ENCODE data around the gene GSTM1. TPM values are rescaled to one million over a fixed set of nuclear protein-coding genes. Genes with fewer than 3 reads are reported as not detected.
"Not testable (repeated sequence)": the region's sequence is repeated elsewhere in the genome, so short reads cannot be mapped to it uniquely, and the experiment has no call there.

The GSTM1 gene
- total RNA-seq, 1 donor from 2014 or later, result 37.3 TPM

DNA sequence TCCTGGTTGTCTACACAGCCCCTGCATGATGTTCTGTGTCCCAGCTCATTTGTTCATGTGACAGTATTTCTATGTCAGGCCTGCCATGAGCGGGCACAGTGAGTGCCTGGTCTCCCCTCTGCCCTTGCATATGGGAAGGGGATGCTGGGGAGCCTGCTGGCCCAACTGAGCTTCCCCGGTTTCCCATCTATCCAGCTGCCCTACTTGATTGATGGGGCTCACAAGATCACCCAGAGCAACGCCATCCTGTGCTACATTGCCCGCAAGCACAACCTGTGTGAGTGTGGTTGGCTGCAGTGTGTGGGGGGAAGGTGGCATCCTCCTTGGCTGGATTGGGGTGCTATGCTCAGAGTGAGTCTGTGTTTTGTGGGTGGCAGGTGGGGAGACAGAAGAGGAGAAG is 30.2 kb upstream of the GSTM1 start:
- Mint-ChIP-seq H3K9me3 (no peaks in the 10 kb centered on the region), H3K36me3 (no peaks in the 10 kb centered on the region), H3K4me1 (ENCODE audit: unreplicated experiment) (peaks cover 38% of the 10 kb centered on the region), H3K27me3 (peaks cover 6% of the 10 kb centered on the region), H3K4me3 (peak overlapping the region; percentile 97), H3K27ac (no peak overlapping the region)
- no peak for DNase-seq (ENCODE audit: extremely low spot score, unreplicated experiment)
- TF ChIP-seq, protein P1, sequence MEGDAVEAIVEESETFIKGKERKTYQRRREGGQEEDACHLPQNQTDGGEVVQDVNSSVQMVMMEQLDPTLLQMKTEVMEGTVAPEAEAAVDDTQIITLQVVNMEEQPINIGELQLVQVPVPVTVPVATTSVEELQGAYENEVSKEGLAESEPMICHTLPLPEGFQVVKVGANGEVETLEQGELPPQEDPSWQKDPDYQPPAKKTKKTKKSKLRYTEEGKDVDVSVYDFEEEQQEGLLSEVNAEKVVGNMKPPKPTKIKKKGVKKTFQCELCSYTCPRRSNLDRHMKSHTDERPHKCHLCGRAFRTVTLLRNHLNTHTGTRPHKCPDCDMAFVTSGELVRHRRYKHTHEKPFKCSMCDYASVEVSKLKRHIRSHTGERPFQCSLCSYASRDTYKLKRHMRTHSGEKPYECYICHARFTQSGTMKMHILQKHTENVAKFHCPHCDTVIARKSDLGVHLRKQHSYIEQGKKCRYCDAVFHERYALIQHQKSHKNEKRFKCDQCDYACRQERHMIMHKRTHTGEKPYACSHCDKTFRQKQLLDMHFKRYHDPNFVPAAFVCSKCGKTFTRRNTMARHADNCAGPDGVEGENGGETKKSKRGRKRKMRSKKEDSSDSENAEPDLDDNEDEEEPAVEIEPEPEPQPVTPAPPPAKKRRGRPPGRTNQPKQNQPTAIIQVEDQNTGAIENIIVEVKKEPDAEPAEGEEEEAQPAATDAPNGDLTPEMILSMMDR (conservative IDR thresholded peaks at IDR 0.05), result no peak

DNA sequence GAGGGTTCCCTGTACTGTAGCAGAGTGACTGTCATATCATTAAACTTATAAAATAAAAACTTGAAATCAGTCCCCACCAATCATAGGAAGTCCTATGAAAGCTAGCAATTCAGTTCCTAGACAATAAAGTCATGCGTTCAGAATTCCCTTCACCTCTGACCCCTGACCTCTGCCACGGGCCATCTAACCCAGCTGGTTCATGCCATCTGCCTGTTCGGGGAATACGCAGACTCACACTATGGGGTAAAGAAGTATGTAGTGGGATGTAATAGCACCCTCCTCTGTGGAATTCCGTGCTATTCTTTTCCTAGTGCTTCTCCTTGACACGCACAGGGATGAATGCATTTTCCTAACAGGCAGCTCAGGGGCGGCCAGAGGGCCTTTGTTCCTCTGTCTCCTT is 29.6 kb upstream of the GSTM1 start:
- TF ChIP-seq, protein P1 (conservative IDR thresholded peaks at IDR 0.05), result no peak
- Mint-ChIP-seq H3K27ac (no peak overlapping the region), H3K4me3 (peak overlapping the region; percentile 97), H3K4me1 (ENCODE audit: unreplicated experiment) (peaks cover 38% of the 10 kb centered on the region), H3K9me3 (no peaks in the 10 kb centered on the region), H3K27me3 (peaks cover 4% of the 10 kb centered on the region), H3K36me3 (no peaks in the 10 kb centered on the region)
- DNase-seq (ENCODE audit: extremely low spot score, unreplicated experiment), result no peak

DNA sequence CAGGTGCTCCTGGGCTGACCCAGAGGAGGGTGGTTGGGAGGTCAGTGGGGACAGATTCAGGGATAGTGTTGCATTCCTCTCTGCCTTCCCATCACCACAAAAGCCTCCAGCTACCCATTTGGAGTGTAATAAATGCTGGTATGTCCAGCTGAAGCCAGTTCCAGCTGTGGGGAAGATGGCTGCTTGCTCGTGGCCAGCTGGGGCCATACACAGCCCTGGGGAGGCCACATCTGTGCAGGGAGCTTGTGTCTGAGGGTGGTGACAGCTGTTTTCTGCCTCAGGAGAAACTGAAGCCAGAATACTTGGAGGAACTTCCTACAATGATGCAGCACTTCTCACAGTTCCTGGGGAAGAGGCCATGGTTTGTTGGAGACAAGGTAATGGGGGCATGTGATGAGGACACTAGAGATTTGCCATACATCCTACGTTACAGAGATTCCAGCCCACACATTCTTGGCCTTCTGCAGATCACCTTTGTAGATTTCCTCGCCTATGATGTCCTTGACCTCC is 29.0 kb upstream of the GSTM1 start:
- TF ChIP-seq, protein P1 (conservative IDR thresholded peaks at IDR 0.05), result no peak
- peaks cover 32% of the 10 kb centered on the region for H3K4me1 Mint-ChIP-seq (ENCODE audit: unreplicated experiment)
- no peaks in the 10 kb centered on the region for H3K9me3 Mint-ChIP-seq
- no peaks in the 10 kb centered on the region for H3K27me3 Mint-ChIP-seq
- no peaks in the 10 kb centered on the region for H3K36me3 Mint-ChIP-seq
- peak overlapping the region; percentile 56 for H3K4me3 Mint-ChIP-seq
- DNase-seq (ENCODE audit: extremely low spot score, unreplicated experiment), result no peak
- peak overlapping the region; percentile 44 for H3K27ac Mint-ChIP-seq

DNA sequence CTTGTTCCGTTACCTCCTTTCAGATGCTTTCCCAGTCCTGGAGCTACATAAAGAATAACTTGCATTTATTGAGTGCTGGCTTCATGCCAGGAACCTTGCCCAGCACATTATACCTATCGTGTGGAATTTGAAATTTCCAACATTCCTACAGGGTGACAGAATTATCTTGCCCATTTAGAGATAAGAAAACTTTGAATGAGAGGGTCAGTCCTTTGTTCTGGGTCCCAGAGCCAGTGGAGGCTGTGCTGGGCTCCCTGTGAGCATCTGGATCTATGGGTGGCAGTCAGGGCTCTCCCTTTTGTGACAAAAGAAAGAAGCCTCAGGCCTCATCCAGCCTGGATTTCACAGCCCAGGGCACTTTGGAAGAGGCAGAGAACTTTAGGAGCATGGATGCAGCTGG is 28.5 kb upstream of the GSTM1 start:
- H3K4me3 Mint-ChIP-seq, result peak overlapping the region; percentile 56
- TF ChIP-seq, protein P1 (conservative IDR thresholded peaks at IDR 0.05), result no peak
- no peaks in the 10 kb centered on the region for H3K36me3 Mint-ChIP-seq
- peaks cover 30% of the 10 kb centered on the region for H3K4me1 Mint-ChIP-seq (ENCODE audit: unreplicated experiment)
- no peaks in the 10 kb centered on the region for H3K27me3 Mint-ChIP-seq
- no peak for DNase-seq (ENCODE audit: extremely low spot score, unreplicated experiment)
- no peaks in the 10 kb centered on the region for H3K9me3 Mint-ChIP-seq
- H3K27ac Mint-ChIP-seq, result peak overlapping the region; percentile 44

DNA sequence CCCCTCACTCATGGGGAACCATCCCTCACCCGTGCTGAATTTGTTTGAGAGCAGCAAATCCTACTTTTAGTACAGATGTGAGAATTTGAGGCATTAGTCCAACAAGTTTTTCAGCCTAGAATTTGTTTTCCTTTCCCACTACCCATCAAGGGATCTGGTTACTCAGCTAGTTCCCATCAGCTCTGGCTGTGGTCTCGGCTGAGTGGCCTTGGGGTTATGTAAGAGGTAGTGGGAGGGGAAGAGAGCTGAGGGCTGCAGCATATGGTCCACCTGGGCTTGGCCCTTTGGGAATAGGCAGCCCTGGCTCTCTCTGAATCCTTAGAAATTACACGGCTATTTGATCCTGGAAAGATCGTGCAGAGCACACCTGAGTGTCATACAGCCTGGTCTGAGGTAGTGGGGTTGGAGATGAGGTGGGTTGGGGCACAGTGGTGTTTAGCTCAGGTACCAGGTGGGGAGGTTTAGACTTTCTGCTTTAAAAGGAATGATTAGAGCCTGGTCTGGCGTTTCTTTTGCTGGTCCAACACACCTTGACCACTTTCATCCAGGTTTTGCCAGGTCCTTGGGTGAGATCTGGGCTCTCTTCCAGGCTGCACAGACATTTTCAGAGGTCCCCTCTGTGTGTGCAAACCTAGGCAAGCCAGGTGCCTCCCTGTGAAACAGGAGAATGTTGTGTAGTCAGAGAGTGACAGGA is 27.5 kb upstream of the GSTM1 start:
- no peaks in the 10 kb centered on the region for H3K27me3 Mint-ChIP-seq
- no peaks in the 10 kb centered on the region for H3K36me3 Mint-ChIP-seq
- H3K27ac Mint-ChIP-seq, result no peak overlapping the region
- DNase-seq (ENCODE audit: extremely low spot score, unreplicated experiment), result no peak
- no peaks in the 10 kb centered on the region for H3K9me3 Mint-ChIP-seq
- peaks cover 21% of the 10 kb centered on the region for H3K4me1 Mint-ChIP-seq (ENCODE audit: unreplicated experiment)
- H3K4me3 Mint-ChIP-seq, result no peak overlapping the region
- TF ChIP-seq, protein P1 (conservative IDR thresholded peaks at IDR 0.05), result no peak

DNA sequence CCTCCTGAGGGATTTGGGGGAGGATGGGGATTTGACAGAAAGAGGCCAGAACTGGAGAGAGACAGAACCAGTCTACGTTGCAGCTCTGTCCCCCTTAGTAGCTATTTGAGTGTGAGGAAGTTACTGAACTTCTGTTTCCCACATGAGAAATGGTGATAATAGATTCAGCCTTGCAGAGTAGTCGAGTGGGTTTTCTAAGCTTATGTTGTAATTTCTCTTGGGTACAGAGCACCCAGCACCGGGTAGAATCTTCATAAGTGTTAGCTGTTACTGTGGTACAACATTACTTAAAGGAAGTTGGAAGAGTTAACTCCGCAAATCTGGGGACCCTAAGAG is 27.0 kb upstream of the GSTM1 start:
- not testable (repeated sequence) for H3K27ac Mint-ChIP-seq; H3K4me3 Mint-ChIP-seq; DNase-seq (ENCODE audit: extremely low spot score, unreplicated experiment); H3K27me3 Mint-ChIP-seq; H3K36me3 Mint-ChIP-seq; H3K9me3 Mint-ChIP-seq
- H3K4me1 Mint-ChIP-seq (ENCODE audit: unreplicated experiment), result peaks cover 20% of the 10 kb centered on the region
